B cell (primary cell): Measurements from ENCODE around the gene PITRM1.

Experiments used
- EZH2 ChIP-seq: IDR thresholded peaks from 2 replicates; pipeline ENCODE4 v1.6.1; 2012; ENCODE audit warnings: borderline replicate concordance, low read depth, mild to moderate bottlenecking, moderate library complexity, low read length; ENCODE audit not compliant: insufficient read depth, poor library complexity, severe bottlenecking
- TF ChIP-seq, protein P1 (sequence below): fragments of 200-600 bp; IDR thresholded peaks from one replicate; pipeline ENCODE4 v1.8.0; 2022; ENCODE audit warnings: antibody characterized with exemption, mild to moderate bottlenecking

DNA sequence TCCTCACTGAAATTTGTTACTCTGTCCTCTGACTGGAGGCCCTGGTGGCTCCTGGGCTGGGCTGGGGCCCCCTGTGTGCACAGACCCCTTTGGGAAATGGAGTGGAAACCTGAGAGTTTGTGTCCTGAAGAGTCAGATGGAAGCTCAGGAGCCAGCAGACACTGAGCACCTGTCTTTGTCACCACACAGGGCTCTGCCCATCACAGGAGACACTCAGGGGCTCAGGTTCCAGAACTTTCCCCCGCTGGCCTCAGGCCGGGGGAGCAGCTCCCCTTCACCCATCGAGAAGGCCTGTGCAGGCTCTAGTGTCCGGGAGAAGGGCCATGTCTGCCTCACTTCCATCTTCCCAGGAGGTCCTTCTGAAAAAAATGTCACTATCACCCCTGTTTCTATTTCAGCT is 22.3 kb upstream of the PITRM1 start:
- TF ChIP-seq, protein P1, sequence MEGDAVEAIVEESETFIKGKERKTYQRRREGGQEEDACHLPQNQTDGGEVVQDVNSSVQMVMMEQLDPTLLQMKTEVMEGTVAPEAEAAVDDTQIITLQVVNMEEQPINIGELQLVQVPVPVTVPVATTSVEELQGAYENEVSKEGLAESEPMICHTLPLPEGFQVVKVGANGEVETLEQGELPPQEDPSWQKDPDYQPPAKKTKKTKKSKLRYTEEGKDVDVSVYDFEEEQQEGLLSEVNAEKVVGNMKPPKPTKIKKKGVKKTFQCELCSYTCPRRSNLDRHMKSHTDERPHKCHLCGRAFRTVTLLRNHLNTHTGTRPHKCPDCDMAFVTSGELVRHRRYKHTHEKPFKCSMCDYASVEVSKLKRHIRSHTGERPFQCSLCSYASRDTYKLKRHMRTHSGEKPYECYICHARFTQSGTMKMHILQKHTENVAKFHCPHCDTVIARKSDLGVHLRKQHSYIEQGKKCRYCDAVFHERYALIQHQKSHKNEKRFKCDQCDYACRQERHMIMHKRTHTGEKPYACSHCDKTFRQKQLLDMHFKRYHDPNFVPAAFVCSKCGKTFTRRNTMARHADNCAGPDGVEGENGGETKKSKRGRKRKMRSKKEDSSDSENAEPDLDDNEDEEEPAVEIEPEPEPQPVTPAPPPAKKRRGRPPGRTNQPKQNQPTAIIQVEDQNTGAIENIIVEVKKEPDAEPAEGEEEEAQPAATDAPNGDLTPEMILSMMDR = no peak
- TF ChIP-seq EZH2 = no peak
